ENCODE data around the gene DCDC2B.

Gene DCDC2B

DNA sequence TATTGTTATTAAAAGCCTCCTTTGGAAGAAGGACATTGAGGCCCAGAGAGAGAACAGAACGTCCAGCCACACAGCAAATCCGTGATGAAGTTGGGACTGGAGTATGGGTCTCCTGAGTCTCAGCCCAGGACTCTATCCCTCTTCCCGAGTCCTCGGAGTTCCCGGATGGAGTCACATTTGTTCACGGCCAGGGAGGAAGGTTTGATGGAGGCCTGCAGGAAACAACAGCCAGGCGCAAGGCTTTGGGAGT lies 29.8 kb upstream of the DCDC2B start:
- Histone ChIP-seq H3K4me2 (ENCODE audit: low read depth, low read length, poor library complexity, severe bottlenecking) (peak overlapping the region; percentile 89), H3K27me3 (ENCODE audit: low read length) (no peaks in the 10 kb centered on the region), H2AFZ (ENCODE audit: low read depth, low read length, severe bottlenecking) (peak overlapping the region; percentile 85), H3F3A (ENCODE audit: insufficient read depth) (peaks cover 30% of the 10 kb centered on the region), H3K27ac (ENCODE audit: low read depth, low read length) (peak overlapping the region; percentile 69), H4K20me1 (ENCODE audit: low read depth, low read length) (peaks cover 3% of the 10 kb centered on the region; the same call in 1 of the 2 replicates), H3K4me3 (ENCODE audit: insufficient read depth, low read length, poor library complexity, severe bottlenecking) (peak overlapping the region; percentile 89), H3K9me2 (replicated peaks; ENCODE audit: insufficient read depth, low read length) (no peaks in the 10 kb centered on the region), H3K9ac (ENCODE audit: low read length) (peak overlapping the region; percentile 90), H3K79me2 (ENCODE audit: insufficient read depth, low read length) (peaks cover 36% of the 10 kb centered on the region), H3K9me3 (ENCODE audit: insufficient read depth, low read length) (no peaks in the 10 kb centered on the region), H3K36me3 (ENCODE audit: low read length) (peaks cover 8% of the 10 kb centered on the region)
- no peak for TF ChIP-seq CTCF (IDR thresholded peaks at IDR 0.05; ENCODE audit: insufficient read depth, low read length, poor library complexity, severe bottlenecking)
- no peak for TF ChIP-seq EZH2phosphoT487 (conservative IDR thresholded peaks at IDR 0.05; ENCODE audit: low read length)

- Histone ChIP-seq H3K27ac (ENCODE audit: low read depth, low read length) (peak within 1 kb of the TSS; percentile 69), H2AFZ (ENCODE audit: low read depth, low read length, severe bottlenecking) (peak within 1 kb of the TSS; percentile 85), H3K9me3 (ENCODE audit: insufficient read depth, low read length) (no peaks in the 10 kb centered on the region), H4K20me1 (ENCODE audit: low read depth, low read length) (peaks cover 4% of the 10 kb centered on the region; the same call in 1 of the 2 replicates), H3K79me2 (ENCODE audit: insufficient read depth, low read length) (peaks cover 41% of the 10 kb centered on the region), H3K9ac (ENCODE audit: low read length) (peak within 1 kb of the TSS; percentile 90), H3K36me3 (ENCODE audit: low read length) (peaks cover 10% of the 10 kb centered on the region), H3K27me3 (ENCODE audit: low read length) (no peaks in the 10 kb centered on the region), H3K9me2 (replicated peaks; ENCODE audit: insufficient read depth, low read length) (no peaks in the 10 kb centered on the region), H3K4me3 (ENCODE audit: insufficient read depth, low read length, poor library complexity, severe bottlenecking) (peak within 1 kb of the TSS; percentile 89), H3F3A (ENCODE audit: insufficient read depth) (peaks cover 30% of the 10 kb centered on the region), H3K4me2 (ENCODE audit: low read depth, low read length, poor library complexity, severe bottlenecking) (peak within 1 kb of the TSS; percentile 89)
- TF ChIP-seq EZH2phosphoT487 (conservative IDR thresholded peaks at IDR 0.05; ENCODE audit: low read length) (no peak), CTCF (IDR thresholded peaks at IDR 0.05; ENCODE audit: insufficient read depth, low read length, poor library complexity, severe bottlenecking) (no peak)
Observed at GRCh38 chr1:32179443-32180185, 29.3 kb upstream of the DCDC2B start, which contains the start of gene TXLNA. Gene TXLNA (plus strand): TSS chr1:32179675. CDS start chr1:32180346, 671 bp downstream.

GRCh38 chr1:32180186-32181060 lies 28.5 kb upstream of the DCDC2B start:
- peaks cover 15% of the 10 kb centered on the region for H3K36me3 ChIP-seq (ENCODE audit: low read length)
- H2AFZ ChIP-seq (ENCODE audit: low read depth, low read length, severe bottlenecking), result peak overlapping the region; percentile 25
- H4K20me1 ChIP-seq (ENCODE audit: low read depth, low read length), result peaks cover 4% of the 10 kb centered on the region; the same call in 1 of the 2 replicates
- no peaks in the 10 kb centered on the region for H3K9me2 ChIP-seq (replicated peaks; ENCODE audit: insufficient read depth, low read length)
- H3K27ac ChIP-seq (ENCODE audit: low read depth, low read length), result peak overlapping the region; percentile 69
- no peaks in the 10 kb centered on the region for H3K27me3 ChIP-seq (ENCODE audit: low read length)
- H3K79me2 ChIP-seq (ENCODE audit: insufficient read depth, low read length), result peaks cover 47% of the 10 kb centered on the region
- H3K9ac ChIP-seq (ENCODE audit: low read length), result peak overlapping the region; percentile 90
- no peak for TF ChIP-seq CTCF (IDR thresholded peaks at IDR 0.05; ENCODE audit: insufficient read depth, low read length, poor library complexity, severe bottlenecking)
- TF ChIP-seq EZH2phosphoT487 (conservative IDR thresholded peaks at IDR 0.05; ENCODE audit: low read length), result no peak
- H3K4me3 ChIP-seq (ENCODE audit: insufficient read depth, low read length, poor library complexity, severe bottlenecking), result peak overlapping the region; percentile 89
- peak overlapping the region; percentile 89 for H3K4me2 ChIP-seq (ENCODE audit: low read depth, low read length, poor library complexity, severe bottlenecking)
- H3K9me3 ChIP-seq (ENCODE audit: insufficient read depth, low read length), result no peaks in the 10 kb centered on the region
- peaks cover 30% of the 10 kb centered on the region for H3F3A ChIP-seq (ENCODE audit: insufficient read depth)

Measured in SU-DHL-6 (cell line).